ENCODE data around the gene SPG11. TPM values are rescaled to one million over a fixed set of nuclear protein-coding genes. Genes with fewer than 3 reads are reported as not detected.
"Not testable (repeated sequence)": the region's sequence is repeated elsewhere in the genome, so short reads cannot be mapped to it uniquely, and the experiment has no call there.

SPG11 gene
- total RNA-seq, 1 experiment from 2014 or later, result 50.5 TPM

DNA sequence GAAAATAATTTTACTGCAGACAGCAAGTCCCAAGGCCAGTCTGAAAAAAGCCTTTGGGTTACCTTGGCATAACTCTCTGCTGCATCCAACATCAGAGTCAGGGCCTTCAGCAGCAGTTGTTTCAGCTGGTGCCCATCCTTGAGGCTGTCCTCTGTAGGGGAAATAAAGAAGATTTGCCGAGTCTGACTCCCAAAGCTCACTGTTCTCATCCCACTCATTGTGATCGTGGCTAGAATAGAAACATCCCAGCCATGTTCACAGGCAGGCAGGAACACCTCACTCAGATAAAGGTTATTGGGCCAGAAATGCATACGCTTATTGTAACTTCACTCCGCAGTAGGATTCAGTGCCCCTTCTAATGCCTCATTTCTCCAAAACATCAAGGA lies 97.3 kb downstream of the SPG11 start:
- no peak for DNase-seq (ENCODE audit: low read depth)

DNA sequence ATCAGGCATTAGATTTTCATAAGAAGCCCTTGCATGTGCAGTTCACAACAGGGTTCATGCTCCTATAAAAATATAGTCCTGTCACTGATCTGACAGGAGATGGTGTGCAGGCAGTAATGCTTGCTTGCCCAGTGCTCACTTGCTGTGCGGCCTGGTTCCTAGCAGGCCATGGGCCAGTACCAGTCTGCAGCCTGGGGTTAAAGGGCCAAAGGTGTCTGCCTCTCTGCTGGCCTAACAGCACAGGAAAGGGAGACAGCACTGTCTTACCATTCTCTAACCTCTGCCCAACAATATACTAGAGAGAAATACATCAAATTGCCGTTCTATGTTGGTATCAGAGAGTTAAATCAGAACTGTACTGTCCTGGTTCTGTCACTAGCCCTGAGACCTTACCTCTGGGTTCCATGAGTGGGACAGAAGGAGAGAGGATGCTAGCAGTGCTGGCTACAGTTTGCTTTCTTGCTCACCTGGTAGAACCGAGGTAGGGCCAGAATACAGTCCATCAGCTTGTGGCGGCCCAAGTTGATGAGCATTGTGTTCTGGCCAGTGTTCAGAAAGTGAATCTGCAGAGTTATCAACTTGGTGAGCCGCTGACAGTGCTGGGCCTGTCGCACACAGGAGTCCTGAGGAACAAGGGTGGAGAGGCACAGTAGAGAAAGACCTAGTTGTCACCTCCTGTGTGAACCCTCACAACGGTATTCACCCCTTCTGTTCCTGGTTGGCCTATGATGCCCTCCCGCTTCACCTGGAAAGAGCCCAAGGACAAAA lies 97.9 kb downstream of the SPG11 start:
- DNase-seq (ENCODE audit: low read depth), result no peak

DNA sequence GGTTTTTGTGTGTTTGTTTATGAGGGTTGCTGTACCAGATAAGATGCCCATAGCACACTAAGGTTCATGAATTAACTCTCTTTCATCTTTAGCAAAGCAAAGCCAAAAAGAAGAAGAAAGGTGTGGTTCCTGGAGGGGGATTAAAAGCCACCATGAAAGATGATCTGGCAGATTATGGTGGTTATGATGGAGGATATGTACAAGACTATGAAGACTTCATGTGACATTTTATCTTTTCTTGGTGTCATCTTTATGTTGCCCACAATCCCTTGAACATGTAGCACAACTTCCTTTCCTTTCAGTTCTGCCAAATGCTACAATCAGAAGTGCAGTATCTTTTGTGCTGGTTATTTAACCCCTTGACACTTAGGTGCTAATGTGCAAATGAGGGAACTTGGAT lies 102.5 kb downstream of the SPG11 start:
- not testable (repeated sequence) for DNase-seq (ENCODE audit: low read depth)

DNA sequence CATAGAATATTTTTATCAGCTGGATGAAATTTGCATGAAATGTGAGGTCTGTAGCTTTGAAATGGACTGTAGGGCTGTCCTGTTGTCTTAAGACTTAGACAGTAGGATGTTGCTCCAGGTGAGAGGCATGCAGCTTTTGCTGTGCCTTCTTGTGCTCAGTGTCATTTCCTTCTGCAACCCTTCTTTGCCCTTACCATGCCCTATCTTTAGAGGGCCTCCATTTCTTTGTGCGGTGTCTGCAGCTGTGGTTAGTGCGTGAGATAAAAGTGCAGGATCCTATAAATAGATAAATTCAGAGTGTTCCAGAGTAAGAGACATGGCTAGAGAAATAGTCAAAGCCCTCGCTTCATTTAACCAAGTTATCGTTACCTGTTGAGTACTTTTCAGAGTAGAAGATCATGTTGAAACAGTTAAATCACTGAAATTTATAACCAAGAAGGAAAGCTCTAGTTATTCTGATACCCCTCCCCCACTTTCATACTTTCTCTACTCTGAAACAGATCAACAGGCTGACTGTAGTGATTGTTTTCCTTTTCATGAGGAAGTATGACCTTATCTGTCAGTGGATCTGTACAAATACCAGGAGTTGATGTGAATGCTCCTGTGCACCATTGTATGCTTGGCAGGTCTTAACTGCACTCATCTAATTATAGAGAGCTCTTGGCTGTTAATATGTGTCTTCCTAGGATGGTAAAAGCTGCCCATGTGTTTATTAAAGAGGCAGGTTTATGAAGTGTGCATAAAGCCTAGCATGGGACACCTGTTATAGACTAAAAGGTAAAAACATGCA lies 108.3 kb downstream of the SPG11 start:
- DNase-seq (ENCODE audit: low read depth), result no peak

DNA sequence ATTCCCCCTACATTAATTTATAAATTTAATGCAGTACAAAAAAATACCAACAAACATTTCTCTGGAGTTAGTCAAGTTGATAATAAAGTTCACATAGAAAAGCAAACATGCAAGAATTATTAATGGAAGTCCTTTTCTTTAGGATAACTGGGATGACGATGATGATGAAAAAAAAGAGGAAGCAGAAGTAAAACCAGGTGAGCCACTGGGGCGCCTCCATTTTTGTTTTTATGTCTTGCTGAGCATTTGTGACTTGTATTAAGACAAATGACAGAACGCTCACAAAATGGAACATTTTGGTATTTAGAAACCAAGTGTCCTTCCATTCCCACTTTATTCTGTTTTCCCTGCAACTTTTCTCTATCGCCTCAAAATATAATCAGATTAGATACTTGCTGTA lies 112.7 kb downstream of the SPG11 start:
- DNase-seq (ENCODE audit: low read depth), result no peak

DNA sequence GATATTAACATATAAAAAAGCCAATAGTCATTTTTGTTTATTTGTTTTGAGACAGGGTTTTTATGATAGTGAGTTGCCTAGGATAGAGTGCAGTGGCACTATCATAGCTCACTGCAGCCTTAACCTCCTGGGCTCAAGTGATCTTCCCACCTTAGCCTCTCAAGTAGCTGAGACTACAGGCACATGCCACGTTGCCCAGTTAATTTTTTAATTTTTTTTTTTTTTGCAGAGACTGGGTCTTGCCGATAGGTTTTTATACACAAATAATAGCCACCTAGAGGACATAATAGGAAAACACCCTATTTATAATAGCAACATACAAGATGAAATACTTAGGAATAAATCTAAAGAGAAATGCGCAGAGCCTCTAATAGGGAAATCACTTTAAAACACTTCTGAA lies 113.2 kb downstream of the SPG11 start:
- peak; percentile 47 for DNase-seq (ENCODE audit: low read depth)

DNA sequence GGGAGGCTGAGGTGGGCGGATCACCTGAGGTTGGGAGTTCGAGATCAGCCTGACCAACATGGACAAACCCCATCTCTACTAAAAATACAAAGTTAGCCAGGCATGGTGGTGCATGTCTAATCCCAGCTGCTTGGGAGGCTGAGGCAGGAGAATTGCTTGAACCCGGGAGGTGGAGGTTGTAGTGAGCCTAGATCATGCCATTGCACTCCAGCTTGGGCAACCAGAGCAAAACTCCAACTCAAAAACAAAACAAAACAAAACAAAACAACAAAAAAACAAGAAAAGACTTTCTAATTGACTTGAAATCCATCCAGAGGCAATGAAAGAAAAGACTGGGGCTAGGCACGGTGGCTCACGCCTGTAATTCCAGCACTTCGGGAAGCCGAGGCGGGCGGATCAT lies 114.3 kb downstream of the SPG11 start:
- not testable (repeated sequence) for DNase-seq (ENCODE audit: low read depth)

DNA sequence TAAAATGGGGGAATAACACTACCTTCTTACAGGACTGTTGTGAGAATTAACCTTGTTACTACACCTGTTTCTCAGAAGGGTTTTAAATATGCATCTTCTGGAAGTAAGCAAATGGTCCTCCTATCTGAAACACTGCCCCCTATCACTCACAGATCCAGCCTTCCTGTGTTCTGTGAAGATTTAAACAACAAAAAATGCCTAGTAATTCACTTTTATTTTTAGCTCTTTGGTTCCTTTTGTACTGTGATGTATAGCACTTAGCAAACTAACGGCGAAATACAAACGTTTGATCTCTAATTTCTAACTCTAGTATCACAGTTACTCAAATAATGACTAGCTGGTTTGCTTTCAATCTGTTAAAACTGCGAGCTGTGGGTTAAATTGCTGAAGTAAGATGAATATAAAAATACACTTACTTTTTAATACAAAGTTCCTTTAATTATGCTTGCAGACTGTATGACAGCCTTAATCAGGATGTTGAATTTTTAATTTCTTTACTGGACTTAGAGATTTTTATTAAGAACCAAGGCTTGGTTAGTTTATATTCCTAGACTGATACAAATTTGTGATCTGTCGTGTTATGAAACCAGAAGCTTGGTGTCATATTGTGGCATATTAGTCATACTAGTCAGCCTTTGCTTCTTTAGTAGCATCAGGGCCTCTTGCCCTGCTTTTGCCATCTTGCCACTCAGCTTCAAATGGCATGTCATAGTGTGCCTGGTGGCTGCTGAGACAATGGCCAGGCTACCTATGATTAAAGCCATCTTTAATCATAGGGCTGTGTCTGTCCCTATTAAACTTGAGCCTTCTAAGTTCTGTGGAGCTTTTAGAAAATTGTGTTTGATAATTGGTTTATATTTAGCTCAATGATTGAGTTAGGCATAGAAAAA lies 117.3 kb downstream of the SPG11 start:
- DNase-seq (ENCODE audit: low read depth), result peak; percentile 66

DNA sequence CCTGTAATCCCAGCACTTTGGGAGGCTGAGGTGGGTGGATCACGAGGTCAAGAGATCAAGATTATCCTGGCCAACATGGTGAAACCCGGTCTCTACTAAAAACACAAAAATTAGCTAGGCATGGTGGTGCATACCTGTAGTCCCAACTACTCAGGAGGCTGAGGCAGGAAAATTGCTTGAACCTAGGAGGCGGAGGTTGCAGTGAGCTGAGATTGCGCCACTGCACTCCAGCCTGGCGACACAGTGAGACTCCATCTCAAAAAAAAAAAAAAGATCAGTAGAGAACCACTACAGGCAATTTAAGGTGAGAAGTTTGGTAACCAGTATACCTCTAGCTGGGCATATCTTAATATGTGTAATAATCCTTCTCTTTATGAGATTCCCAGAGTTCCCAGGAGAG lies 118.7 kb downstream of the SPG11 start:
- DNase-seq (ENCODE audit: low read depth), result not testable (repeated sequence)

DNA sequence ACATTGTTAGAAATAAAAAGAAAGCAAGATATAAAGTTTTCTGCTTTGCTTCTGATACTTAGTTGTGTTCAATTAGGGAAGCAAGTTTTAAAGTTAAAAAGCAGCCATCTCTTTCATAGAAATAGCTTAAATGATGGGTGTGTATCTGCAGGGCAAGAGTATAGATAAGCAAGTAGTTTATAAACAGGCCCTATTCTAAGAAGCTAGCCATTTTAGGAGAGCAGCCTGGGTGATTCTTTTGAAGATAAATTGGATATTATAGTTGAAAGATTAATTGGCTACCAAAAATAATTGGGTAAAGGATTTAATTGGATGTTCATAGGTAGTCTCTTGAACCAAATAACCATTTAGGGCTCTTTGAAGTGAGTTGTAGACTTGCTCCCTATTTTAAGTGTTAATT lies 120.9 kb downstream of the SPG11 start:
- DNase-seq (ENCODE audit: low read depth), result no peak

DNA sequence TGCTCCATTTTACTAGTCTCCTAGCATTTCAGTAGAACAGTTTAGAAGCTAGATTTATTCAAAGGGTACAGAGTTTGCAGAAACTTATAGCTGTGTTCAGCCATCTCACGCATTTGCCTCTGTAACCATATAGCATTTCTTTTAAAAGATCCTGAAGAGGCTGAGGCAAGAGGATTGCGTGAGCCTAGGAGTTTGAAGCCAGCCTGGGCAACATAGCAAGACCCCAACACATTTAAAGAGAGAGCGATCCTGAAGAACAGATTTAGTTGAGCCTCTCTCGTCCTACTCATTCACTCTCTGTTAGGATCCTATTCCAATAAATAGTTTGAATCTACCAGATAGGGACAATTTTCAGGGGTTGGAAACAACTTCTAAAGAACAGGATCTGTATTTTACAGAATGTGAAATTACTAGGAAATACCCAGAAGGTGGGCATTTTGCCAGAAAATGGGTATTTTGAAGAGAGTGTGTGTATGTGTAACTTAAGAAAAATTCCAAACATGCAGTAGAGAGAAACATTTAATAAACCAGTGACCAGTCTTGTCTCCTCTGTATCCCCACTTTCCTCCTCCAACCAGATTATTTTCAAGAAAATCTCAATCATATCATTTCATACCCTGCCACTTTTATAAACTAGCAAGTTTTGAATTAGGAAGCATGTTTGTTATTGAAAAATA lies 122.0 kb downstream of the SPG11 start:
- DNase-seq (ENCODE audit: low read depth), result peak; percentile 67

DNA sequence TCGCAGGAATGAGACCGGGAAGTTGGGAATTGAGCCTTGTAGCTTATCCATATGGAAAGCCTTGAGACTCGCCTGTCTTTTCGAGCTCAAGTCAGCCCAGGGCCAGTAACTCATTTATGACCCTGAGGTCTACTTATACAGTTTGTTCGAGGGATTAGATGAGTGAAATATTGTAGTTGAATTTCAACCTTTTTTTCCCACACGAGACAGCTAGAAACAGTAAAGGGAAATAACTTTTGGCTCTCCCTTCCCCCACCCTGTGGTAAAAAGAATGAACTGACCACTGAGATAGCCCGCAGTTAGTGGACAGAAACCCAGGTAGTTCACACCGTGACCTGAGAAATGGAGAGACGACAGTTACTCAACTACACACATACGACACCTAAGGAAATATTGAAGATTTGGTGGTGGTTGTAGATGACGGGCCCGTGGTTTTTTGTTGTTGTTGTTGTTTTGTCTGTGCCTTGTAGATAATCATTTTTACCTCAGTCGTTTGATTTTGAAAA lies 125.7 kb downstream of the SPG11 start:
- DNase-seq (ENCODE audit: low read depth), result peak; percentile 58

DNA sequence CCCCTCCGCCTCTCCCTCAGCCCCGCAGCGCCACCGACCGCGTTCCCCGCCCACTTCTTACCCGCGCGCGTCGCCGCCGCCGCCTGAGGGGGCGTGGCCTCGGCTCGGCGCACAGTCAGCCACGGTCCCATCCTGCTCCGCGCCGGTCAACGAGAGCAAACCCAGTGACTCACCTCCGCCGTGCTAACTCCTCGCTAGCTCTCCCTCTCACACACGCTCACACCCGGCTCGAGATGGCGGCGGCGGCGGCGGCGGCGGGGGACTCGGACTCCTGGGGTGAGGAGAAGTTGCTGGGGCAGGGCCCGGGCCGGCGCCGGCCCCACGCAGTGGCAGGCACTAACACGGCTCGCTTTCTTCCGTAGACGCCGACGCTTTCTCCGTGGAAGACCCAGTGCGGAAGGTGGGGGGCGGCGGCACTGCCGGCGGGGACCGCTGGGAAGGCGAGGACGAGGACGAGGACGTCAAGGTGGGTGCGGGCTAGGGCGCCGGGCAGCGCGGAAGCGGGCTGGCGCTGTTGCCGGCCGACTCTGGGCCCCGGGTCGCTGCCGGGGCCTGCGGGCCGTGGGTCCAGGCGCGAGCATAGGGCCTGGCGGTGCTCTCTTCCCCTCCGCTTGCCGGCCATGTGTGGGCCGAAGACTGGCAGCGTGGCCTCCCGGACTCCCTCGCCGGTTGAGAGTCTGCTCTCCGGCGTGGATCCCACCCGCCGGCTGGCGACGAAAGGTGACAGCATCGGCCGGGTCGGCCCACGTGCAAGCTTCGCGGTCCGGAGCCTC lies 126.3 kb downstream of the SPG11 start, which contains the start of gene EIF3J:
EIF3J (plus strand) TSS at position 186 of the 773 bp plus-strand sequence; CDS start at position 234, 48 bp downstream.
- DNase-seq (ENCODE audit: low read depth), result peak; percentile 97

DNA sequence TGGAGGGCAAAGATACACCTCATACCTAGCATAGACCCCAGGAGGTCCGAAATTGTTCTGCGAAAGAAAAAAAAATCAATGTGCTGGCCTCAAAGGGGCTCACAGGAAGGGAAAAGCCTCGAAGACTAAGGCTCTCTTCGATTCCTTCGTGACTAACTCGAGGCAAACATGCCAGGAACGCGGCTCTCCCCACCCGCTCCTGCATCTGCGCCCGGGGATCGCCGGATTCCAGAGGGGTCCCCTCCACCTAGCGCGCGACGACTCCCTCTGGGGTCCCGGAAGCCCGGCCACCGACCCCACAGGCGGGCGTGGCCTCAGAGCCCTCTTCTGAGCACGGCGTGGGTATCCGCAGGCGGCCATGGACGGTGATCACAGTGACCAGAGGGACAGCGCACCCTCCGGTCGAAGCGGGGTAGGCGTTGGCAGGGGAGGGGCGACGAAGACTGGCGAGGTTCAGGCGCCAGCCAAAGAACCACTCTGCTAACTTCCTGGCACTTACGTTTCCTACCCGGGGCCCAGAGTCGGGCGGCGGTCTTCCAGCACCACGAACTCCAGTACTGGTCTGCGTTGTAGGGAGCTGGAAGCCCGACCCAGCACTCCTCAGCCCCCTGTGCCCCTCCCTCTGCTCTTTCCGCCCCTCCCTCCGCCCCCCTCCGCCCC lies 127.0 kb downstream of the SPG11 start:
- DNase-seq (ENCODE audit: low read depth), result peak; percentile 91

DNA sequence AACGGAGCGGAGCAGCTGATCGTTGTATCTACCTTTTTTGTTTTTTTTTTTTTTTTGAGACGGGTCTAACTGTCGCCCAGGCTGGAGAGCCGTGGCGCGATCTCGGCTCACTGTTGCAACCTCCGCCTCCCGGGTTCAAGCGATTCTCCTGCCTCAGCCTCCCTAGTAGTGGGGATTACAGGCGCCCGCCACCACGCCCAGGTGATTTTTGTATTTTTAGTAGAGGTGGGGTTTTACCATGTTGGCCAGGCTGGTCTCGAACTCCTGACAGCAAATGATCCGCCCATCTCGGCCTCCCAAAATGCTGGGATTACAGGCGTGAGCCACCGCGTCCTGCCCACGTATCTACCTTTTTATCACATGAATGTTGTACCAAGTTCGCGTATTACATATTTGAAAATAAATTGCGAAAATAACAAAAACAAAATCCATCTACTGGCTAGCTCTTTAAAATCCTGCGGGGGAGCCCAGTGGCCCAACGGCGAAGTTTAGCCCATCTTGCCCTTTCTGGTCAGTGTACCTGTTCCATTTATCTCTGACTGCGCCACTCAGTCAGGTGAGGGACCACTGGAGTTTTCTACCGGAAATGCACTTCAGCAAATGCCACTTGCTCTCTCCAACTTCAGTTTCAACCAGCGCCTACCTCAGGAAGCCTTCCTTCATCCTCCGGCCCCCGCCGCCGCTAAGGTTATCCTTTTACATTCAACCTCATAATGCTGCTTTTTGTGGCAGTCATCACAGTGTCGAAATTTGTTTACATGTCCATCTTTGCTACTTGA lies 127.8 kb downstream of the SPG11 start:
- DNase-seq (ENCODE audit: low read depth), result peak; percentile 32

DNA sequence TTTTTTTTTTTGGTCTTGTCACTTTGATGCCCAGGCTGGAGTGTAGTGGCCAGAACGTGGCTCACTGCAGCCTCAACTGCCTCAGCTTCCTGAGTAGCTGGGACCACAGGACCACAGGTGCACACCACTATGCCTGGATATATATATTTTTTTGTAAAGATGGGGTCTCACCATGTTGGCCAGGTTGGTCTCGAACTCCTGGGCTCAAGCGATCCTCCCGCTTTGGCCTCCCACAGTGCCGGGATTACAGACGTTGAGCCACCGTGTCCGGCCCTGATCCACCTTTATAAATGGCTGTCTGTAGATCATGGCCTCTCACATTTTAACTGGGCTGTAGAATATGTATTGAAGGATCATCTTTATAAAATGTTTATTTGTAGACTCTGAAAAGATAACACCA lies 128.4 kb downstream of the SPG11 start:
- no peak for DNase-seq (ENCODE audit: low read depth)

DNA sequence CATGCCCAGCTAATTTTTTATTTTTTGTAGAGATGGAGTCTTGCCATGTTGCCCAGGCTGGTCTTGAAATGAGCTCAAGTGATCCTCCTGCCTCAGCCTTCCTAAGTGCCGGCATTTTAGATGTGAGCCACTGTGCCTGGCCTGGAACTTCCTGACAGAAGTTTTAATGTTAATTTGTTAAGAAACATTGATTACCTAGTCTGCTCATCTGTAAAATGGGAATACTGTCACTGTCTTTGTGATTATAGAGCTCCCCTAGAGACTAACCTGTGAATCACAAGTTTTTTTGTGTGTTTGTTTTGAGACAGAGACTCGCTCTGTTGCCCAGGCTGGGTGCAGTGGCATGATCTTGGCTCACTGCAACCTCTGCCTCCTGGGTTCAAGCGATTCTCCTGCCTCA lies 130.8 kb downstream of the SPG11 start:
- DNase-seq (ENCODE audit: low read depth), result peak; percentile 9

DNA sequence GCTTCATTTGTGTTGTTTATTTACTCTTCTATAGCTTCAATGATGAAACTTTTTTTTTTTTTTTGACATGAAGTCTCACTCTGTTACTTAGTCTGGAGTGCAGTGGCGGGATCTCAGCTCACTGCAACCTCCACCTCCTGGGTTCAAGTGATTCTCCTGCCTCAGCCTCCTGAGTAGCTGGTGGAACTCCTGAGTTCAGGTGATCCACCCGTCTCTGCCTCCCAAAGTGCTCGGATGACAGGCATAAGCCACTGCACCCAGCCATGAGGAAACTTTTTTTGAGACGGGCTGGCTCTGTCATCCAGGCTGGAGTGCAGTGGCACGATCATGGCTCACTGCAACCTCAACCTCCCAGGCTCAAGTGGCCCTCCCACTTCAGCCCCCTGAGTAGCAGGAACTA lies 131.2 kb downstream of the SPG11 start:
- DNase-seq (ENCODE audit: low read depth), result not testable (repeated sequence)

DNA sequence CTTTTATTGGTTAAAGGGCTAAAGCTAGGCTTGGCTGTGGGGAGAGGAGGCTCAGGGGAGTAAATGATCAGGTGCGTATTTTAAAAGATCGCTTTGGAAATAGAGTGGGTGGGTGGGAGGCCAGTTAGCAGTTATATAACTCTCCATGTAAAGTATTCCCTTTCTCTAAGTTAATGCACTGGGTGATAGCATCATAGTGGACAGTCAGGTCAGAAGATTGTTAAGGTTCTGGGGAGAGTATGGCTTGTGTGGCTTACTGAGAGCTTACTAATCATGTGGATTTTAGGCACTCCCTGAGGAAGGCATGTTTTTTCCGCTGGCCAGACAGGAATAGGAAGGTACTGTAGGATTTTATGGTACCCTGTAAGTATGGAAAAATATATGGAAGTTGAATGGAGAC lies 132.8 kb downstream of the SPG11 start:
- no peak for DNase-seq (ENCODE audit: low read depth)
